Lung (tissue), 12 donors: Measurements from ENCODE around the gene SPOUT1. TPM values are rescaled to one million over a fixed set of nuclear protein-coding genes. Genes with fewer than 3 reads are reported as not detected.
"Not testable (repeated sequence)": the region's sequence is repeated elsewhere in the genome, so short reads cannot be mapped to it uniquely, and the experiment has no call there.

Source experiments
- ATAC-seq: fragments of 200-7000 bp; cut with Tn5 transposase; one replicate; pipeline ENCODE4 v1.9.1; 2020; ENCODE audit warnings: moderate number of reproducible peaks; ENCODE audit not compliant: insufficient read depth, low FRiP score
- DNase-seq, 3 donors: peaks; one replicate each; pipeline ENCODE4 v3.0.0-alpha.2; 2013 to 2017
- H3K27ac ChIP-seq, 2 donors: one replicate each; pipeline ENCODE4 v1.5.1; 2013; ENCODE audit warnings: mild to moderate bottlenecking in 2 of 2, moderate library complexity in 2 of 2, control low read depth in 1 of 2, inconsistent platforms in 1 of 2, low read depth in 1 of 2, low read length in 1 of 2
- H3K27me3 ChIP-seq, 3 donors: one replicate each; pipeline ENCODE4 v1.5.1; 2013; ENCODE audit warnings: low read length in 2 of 3; ENCODE audit not compliant: control insufficient read depth in 3 of 3, insufficient read depth in 3 of 3
- H3K36me3 ChIP-seq, 4 donors: one replicate each; pipeline ENCODE4 v1.5.1; 2013; ENCODE audit warnings: low read length in 4 of 4, mild to moderate bottlenecking in 1 of 4, moderate library complexity in 1 of 4; ENCODE audit not compliant: control insufficient read depth in 4 of 4, insufficient read depth in 4 of 4
- H3K4me1 ChIP-seq, 5 donors: one replicate each; pipeline ENCODE4 v1.5.1; 2013; ENCODE audit warnings: low read length in 5 of 5, mild to moderate bottlenecking in 2 of 5, moderate library complexity in 1 of 5; ENCODE audit not compliant: control insufficient read depth in 5 of 5, insufficient read depth in 5 of 5
- H3K4me3 ChIP-seq: one replicate; pipeline ENCODE4 v1.5.1; 2013; ENCODE audit warnings: mild to moderate bottlenecking, control low read depth, moderate library complexity
- H3K9ac ChIP-seq, 2 donors: one replicate each; pipeline ENCODE4 v1.5.1; 2013; ENCODE audit warnings: low read length in 2 of 2, control low read depth in 1 of 2; ENCODE audit not compliant: insufficient read depth in 1 of 2
- H3K9me3 ChIP-seq, 4 donors: one replicate each; pipeline ENCODE4 v1.5.1; 2013; ENCODE audit warnings: low read length in 3 of 4, mild to moderate bottlenecking in 1 of 4, moderate library complexity in 1 of 4; ENCODE audit not compliant: control insufficient read depth in 4 of 4, insufficient read depth in 3 of 4
- WGBS, 2 donors: extraction: QIAGEN DNeasy Blood & Tissue Kit; methylation state at CpG; one replicate each; pipeline ENCODE4 v1.1.7; 2013; 5-methylcytosine and 5-hydroxymethylcytosine counted together
- polyA plus RNA-seq, 2 donors: library from polyadenylated mRNA; stranded (reverse); fragments of 200-250 nt; gene quantifications; one replicate each; pipeline ENCODE4 v1.2.1, GENCODE V29; 2013
- total RNA-seq, 2 donors: library from RNA; depleted of rRNA in 1 of 2; stranded (reverse); fragments of >200 nt in 1 of 2; gene quantifications; one replicate each; pipeline ENCODE4 v1.2.1, GENCODE V29; 2014 to 2021
- TF ChIP-seq, protein P1 (sequence below): IDR thresholded peaks from 2 replicates; pipeline ENCODE4 v1.5.1; 2012; ENCODE audit warnings: mild to moderate bottlenecking; ENCODE audit errors: control extremely low read depth, extremely low read depth
- donor health status: control.
- donor health status: control.
- donor health status: Bipolar disorder and iron deficiency.
- donor health status: healthy.
- donor health status: DM: yes; HTN: yes; CAD: no.

Gene SPOUT1
- total and polyA plus RNA-seq, 4 donors, result 23.7 to 50.0 (median 29.1) TPM

GRCh38 chr9:128802482-128802881 lies 27.1 kb downstream of the SPOUT1 start:
- ATAC-seq (no peak), DNase-seq (no peak)
- Histone ChIP-seq H3K27ac (no peak overlapping the region), H3K4me3 (no peak overlapping the region), H3K36me3 (peaks cover 20 to 50% (median 33%) of the 10 kb centered on the region in 4 donors), H3K27me3 (no peaks in the 10 kb centered on the region), H3K4me1 (no peaks in the 10 kb centered on the region), H3K9ac (no peak overlapping the region), H3K9me3 (no peaks in the 10 kb centered on the region)
- TF ChIP-seq, protein P1, sequence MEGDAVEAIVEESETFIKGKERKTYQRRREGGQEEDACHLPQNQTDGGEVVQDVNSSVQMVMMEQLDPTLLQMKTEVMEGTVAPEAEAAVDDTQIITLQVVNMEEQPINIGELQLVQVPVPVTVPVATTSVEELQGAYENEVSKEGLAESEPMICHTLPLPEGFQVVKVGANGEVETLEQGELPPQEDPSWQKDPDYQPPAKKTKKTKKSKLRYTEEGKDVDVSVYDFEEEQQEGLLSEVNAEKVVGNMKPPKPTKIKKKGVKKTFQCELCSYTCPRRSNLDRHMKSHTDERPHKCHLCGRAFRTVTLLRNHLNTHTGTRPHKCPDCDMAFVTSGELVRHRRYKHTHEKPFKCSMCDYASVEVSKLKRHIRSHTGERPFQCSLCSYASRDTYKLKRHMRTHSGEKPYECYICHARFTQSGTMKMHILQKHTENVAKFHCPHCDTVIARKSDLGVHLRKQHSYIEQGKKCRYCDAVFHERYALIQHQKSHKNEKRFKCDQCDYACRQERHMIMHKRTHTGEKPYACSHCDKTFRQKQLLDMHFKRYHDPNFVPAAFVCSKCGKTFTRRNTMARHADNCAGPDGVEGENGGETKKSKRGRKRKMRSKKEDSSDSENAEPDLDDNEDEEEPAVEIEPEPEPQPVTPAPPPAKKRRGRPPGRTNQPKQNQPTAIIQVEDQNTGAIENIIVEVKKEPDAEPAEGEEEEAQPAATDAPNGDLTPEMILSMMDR, result no peak
- 92 to 94% methylated on average over 4 of the region's 4 CpGs for WGBS, 2 donors

DNA sequence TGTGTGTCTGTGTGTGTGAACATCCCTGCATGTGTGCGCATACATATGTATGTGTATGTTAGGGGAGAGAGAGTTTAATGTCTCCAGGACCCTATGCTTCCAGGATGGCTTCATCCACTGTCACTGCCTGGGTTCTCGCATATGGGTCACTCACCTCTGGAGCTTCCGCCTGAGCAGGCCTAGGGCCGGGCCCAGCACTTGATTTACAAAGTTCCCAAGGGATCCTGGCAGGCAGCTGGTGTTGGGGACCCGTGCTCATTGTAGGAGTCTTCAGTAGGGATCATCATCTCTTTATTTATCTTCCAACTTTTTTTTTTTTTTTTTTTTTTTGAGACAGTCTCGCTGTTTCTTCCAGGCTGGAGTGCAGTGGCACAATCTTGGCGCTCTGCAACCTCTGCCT lies 29.5 kb downstream of the SPOUT1 start:
- WGBS, 2 donors, result 91 to 96% methylated on average over 6 to 7 of the region's 7 CpGs
- Histone ChIP-seq H3K27ac (no peak overlapping the region), H3K9ac (no peak overlapping the region), H3K4me1 (no peaks in the 10 kb centered on the region), H3K27me3 (no peaks in the 10 kb centered on the region), H3K4me3 (no peak overlapping the region), H3K36me3 (peaks cover 25 to 41% (median 28%) of the 10 kb centered on the region in 4 donors), H3K9me3 (no peaks in the 10 kb centered on the region)
- TF ChIP-seq, protein P1, result no peak
- DNase-seq, result no peak
- no peak for ATAC-seq

- DNase-seq (no peak), ATAC-seq (no peak)
- Histone ChIP-seq H3K9ac (no peak overlapping the region), H3K4me3 (no peak overlapping the region), H3K4me1 (no peaks in the 10 kb centered on the region), H3K27ac (no peak overlapping the region), H3K27me3 (no peaks in the 10 kb centered on the region), H3K36me3 (peaks cover 25 to 43% (median 28%) of the 10 kb centered on the region in 4 donors), H3K9me3 (no peaks in the 10 kb centered on the region)
- TF ChIP-seq, protein P1, result no peak
- 91 to 92% methylated on average over 8 of the region's 8 CpGs for WGBS, 2 donors
Measured at GRCh38 chr9:128798896-128799295, 30.7 kb downstream of the SPOUT1 start.

DNA sequence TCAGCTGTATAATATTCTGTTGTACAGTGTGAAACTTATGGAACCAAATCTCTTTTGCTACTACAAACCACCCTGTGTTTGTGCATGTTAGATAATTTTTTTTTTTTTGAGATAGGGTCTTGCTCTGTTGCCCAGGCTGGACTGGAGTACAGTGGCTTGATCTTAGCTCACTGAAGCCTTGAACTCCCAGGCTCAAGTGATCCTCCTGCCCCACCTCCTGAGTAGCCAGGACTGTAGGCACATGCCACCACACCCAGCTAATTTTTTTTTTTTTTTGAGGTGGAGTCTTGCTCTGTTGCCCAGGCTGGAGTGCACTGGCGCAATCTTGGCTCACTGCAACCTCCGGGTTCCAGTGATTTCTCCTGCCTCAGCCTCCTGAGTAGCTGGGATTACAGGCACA lies 34.6 kb downstream of the SPOUT1 start:
- not testable (repeated sequence) for H3K27ac ChIP-seq, ATAC-seq, H3K4me1 ChIP-seq, H3K9ac ChIP-seq, DNase-seq, H3K9me3 ChIP-seq, H3K4me3 ChIP-seq, H3K27me3 ChIP-seq
- 46 to 48% methylated on average over 2 of the region's 2 CpGs for WGBS, 2 donors
- peaks cover 18 to 54% (median 35%) of the 10 kb centered on the region in 4 donors for H3K36me3 ChIP-seq
